ENCODE data around the gene WLS. TPM values are rescaled to one million over a fixed set of nuclear protein-coding genes. Genes with fewer than 3 reads are reported as not detected.

The WLS gene
- total RNA-seq, 1 donor from 2014 or later = not detected

- intact Hi-C loops (cut with micrococcal nuclease) = no loop called here
- CTCF ChIA-PET = no interaction called here
- no peak overlapping the region for H3K4me3 Mint-ChIP-seq
- H3K36me3 Mint-ChIP-seq (ENCODE audit: low read depth) = no peaks in the 10 kb centered on the region
- ATAC-seq (ENCODE audit: low read depth) (no peak), DNase-seq (no peak)
- no peaks in the 10 kb centered on the region for H3K9me3 Mint-ChIP-seq
- TF ChIP-seq, protein P1, sequence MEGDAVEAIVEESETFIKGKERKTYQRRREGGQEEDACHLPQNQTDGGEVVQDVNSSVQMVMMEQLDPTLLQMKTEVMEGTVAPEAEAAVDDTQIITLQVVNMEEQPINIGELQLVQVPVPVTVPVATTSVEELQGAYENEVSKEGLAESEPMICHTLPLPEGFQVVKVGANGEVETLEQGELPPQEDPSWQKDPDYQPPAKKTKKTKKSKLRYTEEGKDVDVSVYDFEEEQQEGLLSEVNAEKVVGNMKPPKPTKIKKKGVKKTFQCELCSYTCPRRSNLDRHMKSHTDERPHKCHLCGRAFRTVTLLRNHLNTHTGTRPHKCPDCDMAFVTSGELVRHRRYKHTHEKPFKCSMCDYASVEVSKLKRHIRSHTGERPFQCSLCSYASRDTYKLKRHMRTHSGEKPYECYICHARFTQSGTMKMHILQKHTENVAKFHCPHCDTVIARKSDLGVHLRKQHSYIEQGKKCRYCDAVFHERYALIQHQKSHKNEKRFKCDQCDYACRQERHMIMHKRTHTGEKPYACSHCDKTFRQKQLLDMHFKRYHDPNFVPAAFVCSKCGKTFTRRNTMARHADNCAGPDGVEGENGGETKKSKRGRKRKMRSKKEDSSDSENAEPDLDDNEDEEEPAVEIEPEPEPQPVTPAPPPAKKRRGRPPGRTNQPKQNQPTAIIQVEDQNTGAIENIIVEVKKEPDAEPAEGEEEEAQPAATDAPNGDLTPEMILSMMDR (IDR thresholded peaks at IDR 0.05) = no peak
- no peaks in the 10 kb centered on the region for H3K4me1 Mint-ChIP-seq
- H3K27ac Mint-ChIP-seq = no peak overlapping the region
- H3K27me3 Mint-ChIP-seq = peaks cover 15% of the 10 kb centered on the region
- POLR2A ChIA-PET = no interaction called here
Observed at GRCh38 chr1:68216089-68216772, 16.1 kb downstream of the WLS start.

- Mint-ChIP-seq H3K4me1 (no peaks in the 10 kb centered on the region), H3K9me3 (no peaks in the 10 kb centered on the region), H3K36me3 (ENCODE audit: low read depth) (no peaks in the 10 kb centered on the region), H3K27ac (no peak overlapping the region), H3K27me3 (peaks cover 17% of the 10 kb centered on the region), H3K4me3 (no peak overlapping the region)
- POLR2A ChIA-PET = no interaction called here
- intact Hi-C loops (cut with micrococcal nuclease) = no loop called here
- TF ChIP-seq, protein P1 (IDR thresholded peaks at IDR 0.05) = no peak
- no peak for ATAC-seq (ENCODE audit: low read depth)
- no peak for DNase-seq
- CTCF ChIA-PET = no interaction called here
Observed at GRCh38 chr1:68213843-68214242, 18.5 kb downstream of the WLS start.

DNA sequence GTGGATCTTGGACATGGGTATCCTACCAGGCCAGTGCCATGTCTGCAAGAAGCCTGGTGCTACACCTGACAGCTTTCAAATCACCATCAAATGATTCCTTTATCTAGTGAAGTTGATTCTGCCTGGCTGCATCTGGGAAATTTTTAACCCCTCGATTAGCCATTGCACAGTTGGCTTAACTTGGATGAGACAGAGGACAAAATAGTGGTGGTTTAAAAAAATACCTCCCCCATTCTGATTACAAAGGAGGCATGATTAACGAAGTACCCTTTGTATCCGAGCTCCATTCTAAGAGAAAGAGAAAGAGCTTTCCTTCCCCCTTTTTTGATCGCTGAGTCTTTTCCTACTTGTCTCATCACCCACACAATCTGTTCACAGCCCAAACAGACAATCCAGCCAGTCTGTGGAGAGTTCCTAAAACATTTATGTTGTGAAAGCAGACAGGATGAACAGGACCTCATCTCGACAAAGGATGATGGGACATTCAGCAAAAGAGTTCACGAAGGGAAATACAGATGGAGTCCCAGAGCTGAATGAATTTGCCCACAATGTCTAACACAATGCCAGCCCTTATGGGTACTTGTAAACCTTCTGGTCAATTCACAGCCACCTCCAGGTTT is 20.5 kb downstream of the WLS start:
- Mint-ChIP-seq H3K9me3 (no peaks in the 10 kb centered on the region), H3K27me3 (peaks cover 18% of the 10 kb centered on the region), H3K4me1 (no peaks in the 10 kb centered on the region), H3K4me3 (no peak overlapping the region), H3K36me3 (ENCODE audit: low read depth) (no peaks in the 10 kb centered on the region), H3K27ac (no peak overlapping the region)
- DNase-seq (no peak), ATAC-seq (ENCODE audit: low read depth) (no peak)
- ChIA-PET POLR2A (no interaction called here), CTCF (no interaction called here)
- intact Hi-C loops (cut with micrococcal nuclease) = no loop called here
- TF ChIP-seq, protein P1 (IDR thresholded peaks at IDR 0.05) = no peak

DNA sequence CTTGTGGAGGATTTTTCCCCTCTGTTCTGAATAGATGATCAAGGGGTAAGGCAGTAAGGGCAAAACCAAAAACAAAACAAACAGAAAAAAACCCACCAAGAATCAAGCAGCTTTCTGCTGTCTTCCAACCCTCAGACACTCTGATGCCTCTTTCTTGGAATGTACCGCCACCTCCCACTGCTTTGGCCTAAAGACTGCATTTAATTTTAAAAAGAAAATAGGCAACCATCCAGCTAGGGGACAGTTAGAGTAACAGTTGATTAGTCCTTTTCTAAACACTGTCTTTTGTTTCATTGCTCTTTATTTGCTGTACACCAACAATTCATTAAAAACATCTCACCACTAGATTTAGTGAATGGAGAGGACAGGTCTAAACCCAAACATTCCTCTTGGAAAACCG is 21.5 kb downstream of the WLS start:
- no peak overlapping the region for H3K27ac Mint-ChIP-seq
- CTCF ChIA-PET = no interaction called here
- no peak for DNase-seq
- peaks cover 15% of the 10 kb centered on the region for H3K27me3 Mint-ChIP-seq
- intact Hi-C loops (cut with micrococcal nuclease) = no loop called here
- H3K9me3 Mint-ChIP-seq = no peaks in the 10 kb centered on the region
- H3K4me3 Mint-ChIP-seq = no peak overlapping the region
- H3K4me1 Mint-ChIP-seq = no peaks in the 10 kb centered on the region
- no peak for ATAC-seq (ENCODE audit: low read depth)
- POLR2A ChIA-PET = no interaction called here
- TF ChIP-seq, protein P1 (IDR thresholded peaks at IDR 0.05) = no peak
- H3K36me3 Mint-ChIP-seq (ENCODE audit: low read depth) = no peaks in the 10 kb centered on the region

GRCh38 chr1:68210027-68210426 is 22.3 kb downstream of the WLS start:
- TF ChIP-seq, protein P1 (IDR thresholded peaks at IDR 0.05) = no peak
- Mint-ChIP-seq H3K9me3 (no peaks in the 10 kb centered on the region), H3K4me3 (no peak overlapping the region), H3K36me3 (ENCODE audit: low read depth) (no peaks in the 10 kb centered on the region), H3K27me3 (peaks cover 15% of the 10 kb centered on the region), H3K4me1 (no peaks in the 10 kb centered on the region), H3K27ac (no peak overlapping the region)
- intact Hi-C loops (cut with micrococcal nuclease) = no loop called here
- ChIA-PET CTCF (no interaction called here), POLR2A (no interaction called here)
- ATAC-seq (ENCODE audit: low read depth) = no peak
- DNase-seq = no peak
